HepG2 (cell line): ENCODE measurements around the gene GOLGA8N.

Experiments
- HNRNPLL ChIP-seq: fragments of 200-400 bp; formaldehyde crosslinking; IDR thresholded peaks from 2 replicates; pipeline ENCODE4 v1.6.1; 2017; ENCODE audit warnings: mild to moderate bottlenecking, low read depth, low read length; ENCODE audit not compliant: poor library complexity, severe bottlenecking
- KLF6 ChIP-seq: IDR thresholded peaks from 2 replicates; pipeline ENCODE4 v1.8.0; 2016; ENCODE audit warnings: missing biosample characterization, missing genetic modification reagents
- MXI1 ChIP-seq: IDR thresholded peaks from 3 replicates; pipeline ENCODE4 v1.6.1; 2012; ENCODE audit warnings: low read depth, low read length, inconsistent platforms, borderline replicate concordance
- MYC ChIP-seq: sonication (generic); formaldehyde crosslinking; IDR thresholded peaks from 2 replicates; pipeline ENCODE4 v1.9.0; 2021; ENCODE audit warnings: missing genetic modification reagents, borderline replicate concordance
- POLR2AphosphoS5 ChIP-seq: IDR thresholded peaks from 2 replicates; pipeline ENCODE4 v1.6.1; 2012; ENCODE audit warnings: low read depth, low read length
- RFX5 ChIP-seq: IDR thresholded peaks from 2 replicates; pipeline ENCODE4 v1.6.1; 2011; ENCODE audit warnings: low read depth, low read length, improper control_type of control experiment
- SCMH1 ChIP-seq: sonication (generic); formaldehyde crosslinking; IDR thresholded peaks from 2 replicates; pipeline ENCODE4 v1.9.0; 2021; ENCODE audit warnings: missing genetic modification reagents, mild to moderate bottlenecking, borderline replicate concordance
- SP1 ChIP-seq, 2 experiments: fragments of 450-650 bp in 1 of 2; sonication (generic) in 1 of 2; formaldehyde crosslinking in 1 of 2; IDR thresholded peaks; 2 replicates each; pipeline versions ENCODE4 v1.4.0 to v1.6.1; 2016 to 2020; ENCODE audit warnings: missing genetic modification reagents in 1 of 2
- ZSCAN20 ChIP-seq: sonication (generic); formaldehyde crosslinking; IDR thresholded peaks from 2 replicates; pipeline ENCODE4 v1.4.0; 2020; ENCODE audit warnings: missing genetic modification reagents, mild to moderate bottlenecking, borderline replicate concordance
- TF ChIP-seq, protein P1 (sequence below): sonication (generic); formaldehyde crosslinking; IDR thresholded peaks from 2 replicates; pipeline ENCODE4 v1.4.0; 2020; ENCODE audit warnings: missing genetic modification reagents, mild to moderate bottlenecking, borderline replicate concordance
- TF ChIP-seq, protein P2 (sequence below): sonication (generic); formaldehyde crosslinking; IDR thresholded peaks from 2 replicates; pipeline ENCODE4 v1.4.0; 2020; ENCODE audit warnings: missing genetic modification reagents
- TF ChIP-seq, protein P3 (sequence below): sonication (generic); formaldehyde crosslinking; IDR thresholded peaks from 2 replicates; pipeline ENCODE4 v1.4.0; 2020; ENCODE audit warnings: missing genetic modification reagents, borderline replicate concordance
- TF ChIP-seq, protein P4 (sequence below): sonication (generic); IDR thresholded peaks from 2 replicates; pipeline ENCODE4 v1.6.1; 2016; ENCODE audit warnings: low read depth, borderline replicate concordance
- TF ChIP-seq, protein P5 (sequence below): sonication (generic); formaldehyde crosslinking; IDR thresholded peaks from 2 replicates; pipeline ENCODE4 v1.5.0; 2020; ENCODE audit warnings: mild to moderate bottlenecking, missing genetic modification reagents, moderate library complexity

DNA sequence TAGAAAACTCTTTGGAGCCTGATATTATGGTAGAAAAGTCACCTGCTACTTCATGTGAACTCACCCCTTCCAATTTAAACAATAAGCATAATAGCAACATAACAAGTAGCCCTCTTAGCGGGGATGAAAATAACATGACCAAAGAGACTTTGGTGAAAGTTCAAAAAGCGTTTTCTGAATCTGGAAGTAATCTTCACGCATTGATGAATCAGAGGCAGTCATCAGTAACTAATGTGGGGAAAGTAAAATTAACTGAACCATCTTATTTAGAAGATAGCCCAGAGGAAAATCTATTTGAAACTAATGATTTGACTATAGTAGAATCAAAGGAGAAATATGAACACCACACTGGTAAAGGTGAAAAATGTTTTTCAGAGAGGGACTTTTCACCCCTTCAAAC lies 43.2 kb downstream of the GOLGA8N start:
- TF ChIP-seq HNRNPLL, result no peak
- no peak for TF ChIP-seq ZSCAN20
- TF ChIP-seq, protein P1, sequence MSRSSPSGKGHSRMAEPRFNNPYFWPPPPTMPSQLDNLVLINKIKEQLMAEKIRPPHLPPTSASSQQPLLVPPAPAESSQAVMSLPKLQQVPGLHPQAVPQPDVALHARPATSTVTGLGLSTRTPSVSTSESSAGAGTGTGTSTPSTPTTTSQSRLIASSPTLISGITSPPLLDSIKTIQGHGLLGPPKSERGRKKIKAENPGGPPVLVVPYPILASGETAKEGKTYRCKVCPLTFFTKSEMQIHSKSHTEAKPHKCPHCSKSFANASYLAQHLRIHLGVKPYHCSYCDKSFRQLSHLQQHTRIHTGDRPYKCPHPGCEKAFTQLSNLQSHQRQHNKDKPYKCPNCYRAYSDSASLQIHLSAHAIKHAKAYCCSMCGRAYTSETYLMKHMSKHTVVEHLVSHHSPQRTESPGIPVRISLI (CRISPR knock-in tag), result no peak
- no peak for TF ChIP-seq RFX5
- TF ChIP-seq SCMH1 (CRISPR knock-in tag), result no peak
- TF ChIP-seq, protein P2, sequence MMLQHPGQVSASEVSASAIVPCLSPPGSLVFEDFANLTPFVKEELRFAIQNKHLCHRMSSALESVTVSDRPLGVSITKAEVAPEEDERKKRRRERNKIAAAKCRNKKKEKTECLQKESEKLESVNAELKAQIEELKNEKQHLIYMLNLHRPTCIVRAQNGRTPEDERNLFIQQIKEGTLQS, result no peak
- TF ChIP-seq MYC, result no peak
- TF ChIP-seq SP1 (IDR thresholded peaks at IDR 0.05), result no peak
- no peak for TF ChIP-seq SP1 (CRISPR knock-in tag; IDR thresholded peaks at IDR 0.05)
- TF ChIP-seq, protein P3, sequence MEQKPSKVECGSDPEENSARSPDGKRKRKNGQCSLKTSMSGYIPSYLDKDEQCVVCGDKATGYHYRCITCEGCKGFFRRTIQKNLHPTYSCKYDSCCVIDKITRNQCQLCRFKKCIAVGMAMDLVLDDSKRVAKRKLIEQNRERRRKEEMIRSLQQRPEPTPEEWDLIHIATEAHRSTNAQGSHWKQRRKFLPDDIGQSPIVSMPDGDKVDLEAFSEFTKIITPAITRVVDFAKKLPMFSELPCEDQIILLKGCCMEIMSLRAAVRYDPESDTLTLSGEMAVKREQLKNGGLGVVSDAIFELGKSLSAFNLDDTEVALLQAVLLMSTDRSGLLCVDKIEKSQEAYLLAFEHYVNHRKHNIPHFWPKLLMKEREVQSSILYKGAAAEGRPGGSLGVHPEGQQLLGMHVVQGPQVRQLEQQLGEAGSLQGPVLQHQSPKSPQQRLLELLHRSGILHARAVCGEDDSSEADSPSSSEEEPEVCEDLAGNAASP (CRISPR knock-in tag), result no peak
- TF ChIP-seq KLF6 (CRISPR knock-in tag), result no peak
- TF ChIP-seq, protein P4, sequence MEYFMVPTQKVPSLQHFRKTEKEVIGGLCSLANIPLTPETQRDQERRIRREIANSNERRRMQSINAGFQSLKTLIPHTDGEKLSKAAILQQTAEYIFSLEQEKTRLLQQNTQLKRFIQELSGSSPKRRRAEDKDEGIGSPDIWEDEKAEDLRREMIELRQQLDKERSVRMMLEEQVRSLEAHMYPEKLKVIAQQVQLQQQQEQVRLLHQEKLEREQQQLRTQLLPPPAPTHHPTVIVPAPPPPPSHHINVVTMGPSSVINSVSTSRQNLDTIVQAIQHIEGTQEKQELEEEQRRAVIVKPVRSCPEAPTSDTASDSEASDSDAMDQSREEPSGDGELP, result no peak
- TF ChIP-seq POLR2AphosphoS5, result no peak
- no peak for TF ChIP-seq MXI1
- TF ChIP-seq, protein P5, sequence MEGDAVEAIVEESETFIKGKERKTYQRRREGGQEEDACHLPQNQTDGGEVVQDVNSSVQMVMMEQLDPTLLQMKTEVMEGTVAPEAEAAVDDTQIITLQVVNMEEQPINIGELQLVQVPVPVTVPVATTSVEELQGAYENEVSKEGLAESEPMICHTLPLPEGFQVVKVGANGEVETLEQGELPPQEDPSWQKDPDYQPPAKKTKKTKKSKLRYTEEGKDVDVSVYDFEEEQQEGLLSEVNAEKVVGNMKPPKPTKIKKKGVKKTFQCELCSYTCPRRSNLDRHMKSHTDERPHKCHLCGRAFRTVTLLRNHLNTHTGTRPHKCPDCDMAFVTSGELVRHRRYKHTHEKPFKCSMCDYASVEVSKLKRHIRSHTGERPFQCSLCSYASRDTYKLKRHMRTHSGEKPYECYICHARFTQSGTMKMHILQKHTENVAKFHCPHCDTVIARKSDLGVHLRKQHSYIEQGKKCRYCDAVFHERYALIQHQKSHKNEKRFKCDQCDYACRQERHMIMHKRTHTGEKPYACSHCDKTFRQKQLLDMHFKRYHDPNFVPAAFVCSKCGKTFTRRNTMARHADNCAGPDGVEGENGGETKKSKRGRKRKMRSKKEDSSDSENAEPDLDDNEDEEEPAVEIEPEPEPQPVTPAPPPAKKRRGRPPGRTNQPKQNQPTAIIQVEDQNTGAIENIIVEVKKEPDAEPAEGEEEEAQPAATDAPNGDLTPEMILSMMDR, result no peak
